Smooth muscle cell of bladder (primary cell): ENCODE data around the gene DLX3. TPM values are rescaled to one million over a fixed set of nuclear protein-coding genes. Genes with fewer than 3 reads are reported as not detected.

ENCODE experiments used
- total RNA-seq: library from RNA; depleted of rRNA; stranded (reverse); fragments of >200 nt; gene quantifications from 2 replicates; pipeline ENCODE4 v1.2.3, GENCODE V29; 2014

The DLX3 gene
- total RNA-seq: not detected in 2 replicates

DNA sequence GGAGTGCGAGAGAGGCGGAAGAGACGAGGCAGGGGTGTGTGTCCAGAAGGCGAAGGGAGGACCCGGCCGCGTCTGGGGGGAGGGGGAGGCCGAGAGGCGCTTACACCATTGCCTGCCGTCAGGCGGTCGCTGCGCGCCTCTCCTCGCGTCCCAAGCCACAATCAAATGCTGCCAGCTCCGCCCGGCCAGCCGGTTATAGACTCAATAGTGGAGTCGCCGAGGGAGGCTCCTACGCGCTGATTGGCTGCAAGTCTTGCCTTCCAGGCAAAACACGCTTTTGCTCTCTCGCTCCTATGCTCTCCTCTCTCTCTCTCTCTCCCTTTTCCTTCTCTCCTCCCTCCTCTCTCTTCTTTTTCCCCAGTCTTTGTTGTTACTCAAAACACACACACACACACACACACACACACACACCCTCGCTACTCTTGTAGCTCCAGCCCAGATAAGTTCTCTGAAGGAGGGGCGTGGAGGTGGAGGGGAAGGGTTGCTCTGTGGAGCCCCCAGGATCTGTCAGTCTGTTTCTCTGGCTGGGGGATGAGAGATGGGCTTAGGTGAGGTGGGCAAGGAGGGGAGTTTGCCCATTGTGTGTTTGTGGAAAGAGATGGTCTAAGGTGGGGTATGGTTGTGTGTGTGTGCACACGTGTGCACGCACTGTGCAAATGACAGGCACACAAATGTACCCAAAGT lies at the start of gene DLX3:
Gene DLX3 (minus strand): TSS at position 170 of the 684 bp plus-strand sequence. CDS start 226 bp downstream, outside the sequence.

DNA sequence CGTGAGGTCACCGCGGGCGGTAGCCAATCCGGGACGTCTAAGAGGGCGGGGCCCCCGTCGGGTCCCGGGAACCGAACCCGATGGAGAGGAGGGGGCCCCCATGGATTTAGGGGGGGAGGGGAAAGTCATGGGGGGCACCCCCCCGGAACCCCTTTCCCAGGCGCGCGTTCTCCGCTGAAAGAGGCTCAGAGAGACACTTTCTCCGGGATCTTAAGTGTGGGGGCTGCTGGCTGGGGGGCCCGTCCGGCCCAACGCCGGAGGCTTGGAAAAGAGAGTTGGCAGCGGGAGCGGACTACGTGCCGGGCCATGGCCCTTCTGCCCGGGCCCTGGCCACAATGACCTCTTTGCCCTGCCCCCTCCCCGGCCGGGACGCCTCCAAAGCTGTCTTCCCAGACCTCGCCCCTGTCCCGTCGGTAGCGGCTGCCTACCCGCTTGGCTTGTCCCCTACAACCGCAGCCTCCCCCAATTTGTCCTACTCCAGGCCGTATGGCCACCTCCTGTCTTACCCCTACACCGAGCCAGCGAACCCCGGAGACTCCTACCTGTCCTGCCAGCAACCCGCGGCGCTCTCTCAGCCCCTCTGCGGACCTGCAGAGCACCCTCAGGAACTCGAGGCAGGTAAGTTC lies 25.8 kb downstream of the DLX3 start, which contains the start of gene DLX4:
Gene DLX4 (plus strand): TSS at position 57 of the 626 bp plus-strand sequence. CDS start 279 bp downstream, at position 336.

Other genes starting within 250 kb of the DLX3 start
- 1.8 TPM in 2 replicates for gene FAM117A, start 231.1 kb downstream of the DLX3 start, total RNA-seq
- gene KAT7, start 206.5 kb downstream of the DLX3 start, total RNA-seq: 20.9 and 27.5 TPM in 2 replicates
- not detected in 2 replicates for gene TAC4, start 147.2 kb downstream of the DLX3 start, total RNA-seq
- not detected in 2 replicates for gene DLX4, start 26.0 kb downstream of the DLX3 start, total RNA-seq
- 15.1 and 16.9 TPM in 2 replicates for gene ITGA3, start 60.9 kb upstream of the DLX3 start, total RNA-seq
- gene PDK2, start 100.1 kb upstream of the DLX3 start, total RNA-seq: 16.6 and 21.4 TPM in 2 replicates
- 1.4 and 1.9 TPM in 2 replicates for gene SAMD14, start 134.9 kb upstream of the DLX3 start, total RNA-seq
- 25.6 and 41.8 TPM in 2 replicates for gene PPP1R9B, start 155.5 kb upstream of the DLX3 start, total RNA-seq
- gene SGCA, start 170.8 kb upstream of the DLX3 start, total RNA-seq: 0.18 TPM in 1 of 2 replicates, not detected in the other
- 1,223 and 1,870 TPM in 2 replicates for gene COL1A1, start 206.4 kb upstream of the DLX3 start, total RNA-seq